Measurements from ENCODE around the gene NEMF.

The NEMF gene

GRCh38 chr14:49892636-49893308, 40.2 kb upstream of the NEMF start, which contains the start of gene ARF6 (continued):
- TF ChIP-seq ZNF549 (tag by site-specific recombination; IDR thresholded peaks at IDR 0.05) = no peak
- no peak for TF ChIP-seq ZNF621 (tag by site-specific recombination; IDR thresholded peaks at IDR 0.05)
- TF ChIP-seq ZNF660 (tag by site-specific recombination; IDR thresholded peaks at IDR 0.05) = peak; percentile 22; the same call in 1 of the 2 replicates
- no peak for TF ChIP-seq ZNF169 (tag by site-specific recombination; IDR thresholded peaks at IDR 0.05)
- TF ChIP-seq FEZF1 (tag by site-specific recombination; IDR thresholded peaks at IDR 0.05) = no peak
- no peak for TF ChIP-seq ZNF785 (tag by site-specific recombination; IDR thresholded peaks at IDR 0.05)
- TF ChIP-seq SALL2 (tag by site-specific recombination; IDR thresholded peaks at IDR 0.05; ENCODE audit: borderline replicate concordance) = no peak
- peak; percentile 61 for TF ChIP-seq ZNF843 (tag by site-specific recombination; IDR thresholded peaks at IDR 0.05)
- TF ChIP-seq ZBTB10 (tag by site-specific recombination; IDR thresholded peaks at IDR 0.05) = peak; percentile 69; the same call in 1 of the 2 replicates
- no peak for TF ChIP-seq ZNF155 (tag by site-specific recombination; IDR thresholded peaks at IDR 0.05)
- TF ChIP-seq PRDM2 (tag by site-specific recombination; IDR thresholded peaks at IDR 0.05; ENCODE audit: borderline replicate concordance) = no peak
- TF ChIP-seq ZNF792 (tag by site-specific recombination; IDR thresholded peaks at IDR 0.05) = no peak
- TF ChIP-seq ZNF311 (tag by site-specific recombination; IDR thresholded peaks at IDR 0.05; ENCODE audit: borderline replicate concordance) = no peak
- no peak for TF ChIP-seq PRDM6 (tag by site-specific recombination; IDR thresholded peaks at IDR 0.05)
- no peak for TF ChIP-seq ZNF558 (tag by site-specific recombination; IDR thresholded peaks at IDR 0.05)
- TF ChIP-seq GLIS2 (tag by site-specific recombination; IDR thresholded peaks at IDR 0.05) = peak; percentile 61; the same call in 1 of the 2 replicates
- peak; percentile 65 for TF ChIP-seq SP3 (tag by site-specific recombination; IDR thresholded peaks at IDR 0.05)
- TF ChIP-seq ZNF37A (tag by site-specific recombination; IDR thresholded peaks at IDR 0.05) = no peak
- TF ChIP-seq ZNF426 (tag by site-specific recombination; IDR thresholded peaks at IDR 0.05) = no peak
- TF ChIP-seq ZNF626 (tag by site-specific recombination; IDR thresholded peaks at IDR 0.05) = no peak
- no peak for TF ChIP-seq ZNF510 (tag by site-specific recombination; IDR thresholded peaks at IDR 0.05; ENCODE audit: insufficient replicate concordance)
- TF ChIP-seq ZNF555 (tag by site-specific recombination; conservative IDR thresholded peaks at IDR 0.05) = no peak
- no peak for TF ChIP-seq ZNF280D (tag by site-specific recombination; IDR thresholded peaks at IDR 0.05)
- no peak for TF ChIP-seq ZNF121 (tag by site-specific recombination; IDR thresholded peaks at IDR 0.05)
- peak; percentile 76; the same call in 1 of the 2 replicates for TF ChIP-seq ZNF777 (tag by site-specific recombination; IDR thresholded peaks at IDR 0.05; ENCODE audit: borderline replicate concordance)
- TF ChIP-seq ZFHX2 (tag by site-specific recombination; conservative IDR thresholded peaks at IDR 0.05) = no peak
- no peak for TF ChIP-seq ZNF830 (tag by site-specific recombination; IDR thresholded peaks at IDR 0.05; ENCODE audit: low read depth)

All from HEK293 (cell line).